GM12873 (cell line): Measurements from ENCODE around the gene RPS6KA5.

ENCODE experiments used
- CTCF ChIP-seq: IDR thresholded peaks from 2 replicates; pipeline ENCODE4 v1.5.1; 2012; ENCODE audit warnings: low read depth, mild to moderate bottlenecking, moderate library complexity, low read length, control low read depth; ENCODE audit not compliant: insufficient read depth; ENCODE audit errors: missing control alignments

The RPS6KA5 gene

GRCh38 chr14:91008759-91009409 lies 51.6 kb downstream of the RPS6KA5 start:
- TF ChIP-seq CTCF, result no peak

- TF ChIP-seq CTCF, result no peak
Measured at GRCh38 chr14:91005716-91006115, 54.7 kb downstream of the RPS6KA5 start.

GRCh38 chr14:91004987-91005386 lies 55.5 kb downstream of the RPS6KA5 start:
- no peak for TF ChIP-seq CTCF

GRCh38 chr14:90999299-90999698 lies 61.1 kb downstream of the RPS6KA5 start:
- no peak for TF ChIP-seq CTCF

- TF ChIP-seq CTCF, result no peak
Measured at GRCh38 chr14:90996967-90997366, 63.5 kb downstream of the RPS6KA5 start.

- no peak for TF ChIP-seq CTCF
Measured at GRCh38 chr14:90995785-90996184, 64.7 kb downstream of the RPS6KA5 start.

GRCh38 chr14:90993792-90994191 lies 66.6 kb downstream of the RPS6KA5 start:
- TF ChIP-seq CTCF, result no peak
